Activated CD4-positive, CD25-positive, alpha-beta regulatory T cell treated with anti-CD3 and anti-CD28 coated beads, Interleukin-2, amount 50 U/mL, for 72 hours (primary cell): ENCODE results near the gene ZNF516.

Experiments
- DNase-seq: peaks from one replicate; pipeline ENCODE4 v3.0.0; 2021

ZNF516 gene

DNA sequence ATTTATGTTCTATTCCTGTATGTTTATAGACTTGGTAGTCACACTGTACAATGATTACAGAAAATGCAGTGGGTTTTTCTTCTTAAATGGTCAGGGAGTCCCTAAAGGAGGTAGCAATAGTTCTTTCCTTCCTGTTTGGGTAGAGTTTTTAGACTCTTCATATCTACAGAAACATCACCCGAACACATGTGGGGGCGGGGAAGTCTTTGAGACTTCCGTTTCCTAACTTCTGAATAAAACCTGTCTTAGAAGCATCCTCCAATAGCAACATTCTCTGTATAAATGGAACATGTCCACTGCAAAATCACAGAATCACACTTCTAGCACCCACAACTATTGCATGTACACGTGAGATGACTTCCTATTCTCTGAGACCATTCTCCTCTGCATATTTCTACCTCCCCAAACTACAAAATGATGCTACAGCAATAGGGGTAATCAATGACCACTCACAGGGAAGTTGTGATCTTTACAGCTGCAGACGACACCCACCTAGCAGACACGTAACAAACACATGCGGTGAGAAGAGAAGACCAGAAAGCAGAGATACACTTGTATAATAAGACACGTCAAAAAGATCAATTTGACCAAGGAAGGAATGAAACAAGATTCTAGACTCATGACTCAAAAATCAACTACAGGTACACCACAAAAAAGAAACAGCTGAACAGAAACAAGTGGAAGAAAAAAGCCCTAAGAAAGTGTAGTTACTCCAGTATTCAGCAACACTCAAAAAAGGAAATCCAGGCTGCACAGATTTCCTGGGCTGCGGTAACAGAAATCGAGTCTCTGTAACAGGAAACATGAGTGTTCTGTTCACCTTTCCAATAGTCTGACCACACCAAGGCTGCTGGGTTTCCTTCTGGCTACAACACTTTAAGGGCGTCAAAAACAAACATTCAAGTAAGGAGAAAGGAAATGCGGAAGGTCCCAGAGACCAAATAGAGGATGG lies 120.4 kb downstream of the ZNF516 start:
- DNase-seq: no peak

DNA sequence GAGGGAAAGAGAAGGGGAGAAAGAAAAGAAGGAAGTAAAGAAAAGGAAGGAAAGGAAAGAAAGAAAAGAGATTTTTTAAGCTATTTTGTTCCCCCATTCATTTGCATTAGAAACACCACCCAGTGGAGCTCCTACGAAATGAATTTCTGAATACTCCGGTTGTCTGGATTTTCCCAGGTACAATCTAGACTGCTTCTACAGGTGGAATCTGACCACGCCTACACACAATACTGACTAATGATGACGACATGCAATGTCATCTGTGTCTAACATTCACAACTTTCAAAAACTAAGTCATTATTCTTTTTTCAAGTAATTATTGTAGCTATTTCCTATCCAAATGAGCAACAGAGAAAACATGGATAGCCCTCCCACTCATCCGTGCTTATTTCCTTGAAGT lies 121.7 kb downstream of the ZNF516 start:
- DNase-seq: no peak

DNA sequence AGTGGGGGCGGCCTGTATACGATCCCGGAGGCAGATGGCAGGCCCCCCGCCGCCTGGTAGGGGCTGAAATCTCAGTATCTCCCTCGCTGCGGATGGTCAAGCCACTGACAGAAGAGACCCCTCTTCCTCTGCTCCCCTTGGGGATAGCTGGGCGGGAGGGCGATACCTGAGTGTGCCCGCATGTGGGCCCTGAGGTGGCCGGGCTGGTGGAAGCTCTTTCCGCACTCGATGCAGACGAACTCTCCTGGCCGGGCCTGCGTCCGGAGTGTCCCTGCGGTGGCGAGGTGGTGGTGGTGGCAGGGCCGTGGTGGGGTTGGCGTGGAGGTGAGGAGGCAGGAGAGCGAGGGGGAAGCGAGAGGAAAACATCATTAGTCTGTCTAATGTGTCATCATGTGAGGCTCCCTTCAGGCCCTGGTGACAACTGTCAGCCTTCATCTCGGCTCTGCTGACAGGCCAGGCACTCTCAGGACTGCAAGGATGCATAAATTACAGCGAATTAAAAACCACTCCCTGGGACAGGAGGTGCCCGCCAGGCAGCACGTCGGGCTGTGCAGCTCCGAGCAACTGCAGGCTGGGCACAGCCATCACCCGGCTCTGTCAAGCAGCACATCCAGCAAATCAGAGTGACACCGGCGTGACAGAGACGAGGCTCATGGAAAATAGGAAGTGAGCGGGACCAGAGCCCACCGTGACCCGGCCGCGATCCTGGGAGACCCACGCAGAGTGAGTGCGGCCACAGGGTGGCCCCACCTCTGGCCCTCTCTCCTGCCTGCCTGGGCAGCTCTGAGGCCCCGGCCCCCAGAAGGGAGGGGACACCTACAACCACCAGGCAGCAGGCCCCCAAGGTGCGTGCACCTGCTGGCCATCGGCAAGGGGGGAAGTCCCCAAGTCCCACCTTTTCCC lies 123.5 kb downstream of the ZNF516 start:
- no peak for DNase-seq

GRCh38 chr18:76370686-76371085 lies 124.4 kb downstream of the ZNF516 start:
- DNase-seq: no peak

- no peak for DNase-seq
Measured at GRCh38 chr18:76370201-76370600, 124.8 kb downstream of the ZNF516 start.

DNA sequence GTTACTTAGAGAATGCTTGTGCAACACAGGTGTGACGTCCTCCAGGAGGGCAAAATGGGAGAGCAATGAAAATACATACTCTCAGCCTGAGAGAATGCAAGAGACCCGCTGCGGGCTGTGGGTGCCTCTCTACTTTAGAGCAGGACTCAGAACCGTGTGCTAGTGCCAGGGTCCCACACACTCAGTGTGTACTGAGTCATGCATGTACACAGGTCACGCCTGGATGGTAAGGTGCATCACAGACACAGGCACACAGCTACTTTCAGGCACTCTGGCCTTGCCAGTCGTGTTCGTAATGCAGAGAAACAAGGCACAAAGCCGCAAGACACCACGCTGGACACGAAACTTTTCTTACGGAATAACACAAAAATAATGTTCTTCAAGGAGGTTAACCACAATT lies 125.3 kb downstream of the ZNF516 start:
- DNase-seq: no peak

DNA sequence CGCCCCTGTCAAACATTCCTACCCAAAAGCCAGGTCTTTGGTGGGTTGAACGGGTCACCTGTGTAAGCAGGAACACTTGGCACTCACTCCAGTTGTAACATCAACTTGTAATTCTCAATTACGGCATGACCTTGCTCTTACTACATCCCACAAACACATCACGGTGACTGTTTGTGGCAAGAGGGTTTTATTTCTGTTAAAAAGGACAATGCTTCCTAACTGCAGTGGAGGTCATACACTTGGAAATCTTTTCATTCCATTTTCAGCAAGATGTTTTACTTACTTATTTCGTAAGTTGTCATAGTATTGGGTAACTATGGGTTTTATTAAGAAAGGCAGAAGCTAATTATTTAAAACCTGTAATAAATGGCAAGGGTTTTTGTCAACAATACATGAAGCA lies 126.1 kb downstream of the ZNF516 start:
- no peak for DNase-seq

- DNase-seq: no peak
Measured at GRCh38 chr18:76368271-76368670, 126.8 kb downstream of the ZNF516 start.

GRCh38 chr18:76367168-76368125 lies 127.6 kb downstream of the ZNF516 start:
- DNase-seq: no peak

- DNase-seq: no peak
Measured at GRCh38 chr18:76365561-76365960, 129.5 kb downstream of the ZNF516 start.

DNA sequence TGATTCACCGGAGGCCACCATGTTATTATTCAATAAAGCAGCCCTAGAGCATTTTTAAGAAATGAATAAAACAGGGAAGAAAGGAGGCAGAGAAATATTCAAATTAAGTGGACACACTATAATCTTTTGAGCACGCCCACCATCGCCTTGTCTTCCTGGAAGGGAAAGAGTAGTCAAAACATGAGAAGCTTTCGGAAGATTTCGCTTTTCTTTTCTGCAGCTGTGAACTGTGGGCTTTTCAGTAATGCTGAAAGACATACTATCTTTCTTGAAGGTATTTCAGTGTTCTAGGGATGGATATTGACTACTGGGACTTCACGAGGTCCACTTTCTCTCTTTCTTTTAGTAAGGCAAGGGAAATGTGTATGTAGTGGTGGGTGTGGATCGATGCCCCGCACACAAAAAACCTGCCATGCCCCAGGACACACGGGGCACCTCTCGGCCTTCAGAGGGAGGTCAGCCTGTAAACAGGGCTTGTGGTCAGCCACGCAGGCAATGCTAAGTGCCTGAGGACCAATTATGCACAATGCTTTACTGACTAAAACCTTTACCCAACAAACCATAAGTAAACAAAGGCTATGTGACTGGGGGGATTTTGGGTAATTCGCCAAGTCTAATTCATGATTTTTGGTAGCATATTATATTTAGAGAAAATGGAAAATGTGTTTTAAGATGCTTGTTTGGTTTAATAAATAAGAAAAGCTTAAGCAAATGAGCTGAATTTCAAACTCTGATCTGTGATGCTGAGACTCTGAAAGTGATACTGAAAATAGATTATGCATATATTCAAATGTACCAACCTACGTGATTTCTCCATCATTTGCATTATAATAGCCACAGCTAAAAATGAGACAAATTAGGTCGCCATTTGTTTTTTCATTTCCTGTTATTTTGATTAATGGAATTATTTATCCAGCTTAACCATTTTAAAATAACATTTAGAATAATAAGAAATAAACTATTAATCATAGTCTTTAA lies 130.5 kb downstream of the ZNF516 start:
- DNase-seq: no peak

- DNase-seq: no peak
Measured at GRCh38 chr18:76363436-76364120, 131.5 kb downstream of the ZNF516 start.

DNA sequence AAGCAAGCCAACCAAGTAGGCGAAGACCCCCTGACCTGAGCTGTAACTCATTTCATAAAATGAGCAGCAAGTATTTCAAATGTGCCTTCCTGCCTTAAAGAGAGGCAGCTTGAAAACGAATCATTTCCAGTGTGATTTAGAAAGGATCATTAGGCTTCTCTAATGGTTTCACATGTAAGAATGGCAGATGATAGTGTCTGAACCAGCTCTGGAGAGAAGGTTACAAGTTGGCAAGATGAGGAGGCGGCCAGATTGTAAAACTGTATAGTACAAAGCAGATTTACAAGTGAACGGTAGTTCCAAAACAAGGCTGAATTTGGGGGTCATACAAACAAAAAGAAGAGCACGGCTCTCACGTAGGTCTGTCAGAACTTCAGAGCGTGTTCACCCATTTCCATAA lies 132.4 kb downstream of the ZNF516 start:
- DNase-seq: no peak

DNA sequence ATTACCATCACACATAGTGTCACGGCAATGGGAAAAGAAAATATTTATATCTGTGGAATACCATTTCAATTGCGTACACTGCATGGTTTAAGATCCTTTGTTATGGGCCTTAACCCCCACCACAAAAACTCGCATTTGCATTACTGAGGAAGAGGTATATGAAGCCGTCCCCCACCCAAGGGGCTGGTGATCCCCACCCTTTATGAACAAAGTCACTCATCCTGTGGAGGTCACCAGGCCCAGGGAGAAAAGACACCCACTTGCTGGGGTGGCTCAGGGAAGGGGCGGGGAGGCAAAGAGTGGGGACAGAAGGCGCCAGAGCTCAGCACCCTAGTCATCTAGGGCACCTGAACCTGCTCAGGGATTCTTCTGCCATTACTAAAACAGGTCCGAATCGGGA lies 133.8 kb downstream of the ZNF516 start:
- no peak for DNase-seq

DNA sequence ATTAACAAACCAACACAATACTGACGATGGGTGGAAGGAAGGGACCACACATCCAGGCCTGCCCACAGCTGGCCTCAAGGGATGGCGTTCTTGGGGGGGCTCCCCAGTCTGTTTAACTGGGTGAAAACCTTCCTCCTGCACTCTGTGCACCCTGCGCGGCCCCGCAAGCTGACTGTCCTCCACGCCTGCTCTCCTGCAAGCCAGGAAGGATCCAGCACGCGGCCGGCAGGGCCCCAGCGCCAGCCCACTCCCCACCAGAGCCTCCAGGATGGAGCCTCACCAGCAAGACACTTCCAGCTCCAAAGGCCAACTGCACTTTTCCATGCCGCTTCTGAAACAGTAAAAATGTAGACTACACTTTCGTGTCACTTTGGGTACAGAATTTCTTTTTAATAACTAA lies 135.1 kb downstream of the ZNF516 start:
- no peak for DNase-seq

- no peak for DNase-seq
Measured at GRCh38 chr18:76358774-76359173, 136.3 kb downstream of the ZNF516 start.

DNA sequence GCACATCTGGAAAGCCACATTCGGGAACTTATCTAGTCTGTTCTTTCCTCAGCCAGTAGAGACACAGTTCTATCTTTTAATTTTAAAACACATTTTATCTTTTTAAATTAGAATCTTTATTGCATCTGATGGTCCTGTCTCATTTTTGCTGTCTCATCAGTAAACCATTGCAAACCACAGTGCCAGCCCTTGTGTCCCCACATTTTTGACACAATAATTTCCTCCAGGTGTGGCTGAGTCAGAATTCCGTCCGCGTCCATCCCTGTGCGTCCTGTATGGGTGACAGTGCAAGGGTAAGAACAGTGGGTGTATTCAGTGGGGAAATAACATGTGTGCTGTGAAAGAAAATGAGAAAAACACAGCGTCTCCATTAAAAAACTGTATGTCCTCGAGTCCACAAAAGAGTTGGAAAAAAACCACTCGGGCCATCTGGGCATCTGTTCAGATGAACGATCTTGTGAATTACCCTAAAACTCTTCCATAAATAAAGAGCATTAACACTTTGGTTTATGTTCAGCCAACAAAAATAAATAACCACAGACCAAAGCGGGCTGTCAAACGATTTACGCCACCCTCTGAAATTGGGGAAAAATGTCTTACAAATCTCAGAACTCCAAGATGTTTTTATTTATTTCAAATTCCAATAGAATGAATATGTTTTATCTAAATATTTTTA lies 137.3 kb downstream of the ZNF516 start:
- no peak for DNase-seq

GRCh38 chr18:76357174-76357573 lies 137.9 kb downstream of the ZNF516 start:
- no peak for DNase-seq

GRCh38 chr18:76356666-76357065 lies 138.4 kb downstream of the ZNF516 start:
- no peak for DNase-seq

GRCh38 chr18:76354348-76354747 lies 140.7 kb downstream of the ZNF516 start:
- DNase-seq: no peak
